ENCODE results near the gene NAA15.
A peak's percentile ranks its signal among the peaks of the same experiment; 100 is the strongest.
"Not testable (repeated sequence)": the region's sequence is repeated elsewhere in the genome, so short reads cannot be mapped to it uniquely, and the experiment has no call there.

The NAA15 gene

GRCh38 chr4:139301113-139301820 lies at the start of gene NAA15:
Gene NAA15, plus strand, starts transcription at chr4:139301505. Its CDS starts 273 bp downstream, at chr4:139301778.
- DNase-seq, result peak; percentile 90

GRCh38 chr4:139253046-139253445 lies 48.3 kb upstream of the NAA15 start:
- no peak for DNase-seq

- no peak for DNase-seq
Observed at GRCh38 chr4:139253713-139254112, 47.6 kb upstream of the NAA15 start.

GRCh38 chr4:139255581-139255980 lies 45.7 kb upstream of the NAA15 start:
- not testable (repeated sequence) for DNase-seq

DNA sequence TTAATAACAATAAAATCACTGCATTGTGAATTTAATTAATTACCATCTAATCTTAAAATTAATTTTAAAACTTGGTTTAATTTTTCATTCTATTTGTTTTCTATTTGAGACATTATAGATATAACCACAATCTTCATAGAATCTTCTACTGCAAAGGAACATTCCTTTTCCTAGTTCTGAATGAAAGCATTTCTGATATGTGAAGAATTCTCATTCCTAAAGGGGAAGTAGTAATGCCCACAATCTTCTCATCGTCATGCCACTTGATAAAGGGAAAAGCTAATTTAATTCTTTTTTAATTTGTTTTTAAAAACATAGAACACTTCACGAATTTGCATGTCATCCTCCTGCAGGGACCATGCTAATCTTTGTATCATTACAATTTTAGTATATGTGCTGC lies 45.0 kb upstream of the NAA15 start:
- no peak for DNase-seq

DNA sequence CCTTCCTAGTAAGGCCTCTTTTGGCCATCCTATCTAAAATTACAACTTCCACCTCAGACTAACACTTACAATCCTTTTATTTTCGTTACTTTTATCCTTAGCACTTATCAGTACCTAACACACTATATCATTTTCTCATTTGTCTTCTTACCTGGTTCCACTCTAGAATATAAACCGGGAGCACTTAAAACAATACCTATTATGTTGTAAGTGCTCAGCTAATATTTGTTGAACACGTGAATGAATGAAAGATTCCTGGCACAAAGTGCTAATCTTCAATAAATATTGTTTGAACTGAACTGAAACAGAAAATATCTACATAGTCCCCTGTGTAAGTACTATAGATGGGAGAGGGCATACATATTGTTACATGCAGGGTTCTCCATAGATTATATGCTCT lies 35.7 kb upstream of the NAA15 start:
- DNase-seq, result no peak

DNA sequence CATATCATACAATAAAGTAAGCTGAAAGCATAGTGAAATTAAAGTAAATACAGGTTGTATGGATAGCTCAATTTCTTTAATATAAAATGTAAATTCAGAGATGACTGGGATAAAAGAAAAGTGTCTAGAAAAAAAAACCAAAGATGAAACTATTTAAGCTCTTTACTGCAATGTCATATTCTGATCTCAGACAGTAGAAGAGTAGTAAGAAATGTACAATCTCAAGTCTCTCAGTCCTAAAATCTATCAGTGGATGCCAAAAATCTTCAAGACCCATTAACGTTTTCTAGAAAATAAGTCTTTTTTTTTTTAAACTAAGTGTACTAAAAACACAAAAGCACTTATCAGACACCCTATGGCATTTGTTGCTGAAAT lies 35.1 kb upstream of the NAA15 start:
- DNase-seq, result no peak

DNA sequence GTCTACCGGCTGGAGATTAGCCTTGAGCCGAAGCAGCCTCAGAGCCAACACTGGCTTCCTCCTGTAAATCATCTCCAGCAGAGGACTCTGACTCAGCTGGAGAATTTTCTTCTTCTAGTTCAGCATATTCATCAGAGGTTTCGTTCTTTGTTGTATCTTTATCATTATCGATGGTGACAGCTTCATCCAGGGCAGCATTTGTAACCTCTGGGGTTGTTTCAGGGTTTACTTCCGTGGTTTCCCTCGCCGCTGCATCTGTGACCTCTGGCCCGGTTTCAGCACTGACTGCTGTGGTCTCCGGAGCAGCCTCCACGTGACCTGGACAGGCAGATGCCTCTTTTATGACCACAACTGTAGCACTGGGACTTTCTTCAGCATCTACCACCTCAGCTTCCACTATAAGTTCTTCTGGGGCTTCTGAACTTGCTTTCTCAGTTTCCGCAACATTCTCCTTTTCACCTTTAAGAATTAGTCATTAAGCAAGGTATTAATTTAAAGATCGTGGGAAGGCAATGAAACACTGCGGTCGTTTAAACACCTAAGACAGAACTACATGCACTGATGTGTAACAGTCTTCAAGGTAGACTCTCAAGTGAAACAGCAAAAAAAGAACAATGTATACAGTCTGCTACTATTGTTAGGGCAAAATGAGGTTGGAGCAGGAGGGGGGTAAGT lies 34.6 kb upstream of the NAA15 start:
- no peak for DNase-seq

- no peak for DNase-seq
Observed at GRCh38 chr4:139267301-139267700, 34.0 kb upstream of the NAA15 start.

- no peak for DNase-seq
Observed at GRCh38 chr4:139273835-139274234, 27.5 kb upstream of the NAA15 start.

DNA sequence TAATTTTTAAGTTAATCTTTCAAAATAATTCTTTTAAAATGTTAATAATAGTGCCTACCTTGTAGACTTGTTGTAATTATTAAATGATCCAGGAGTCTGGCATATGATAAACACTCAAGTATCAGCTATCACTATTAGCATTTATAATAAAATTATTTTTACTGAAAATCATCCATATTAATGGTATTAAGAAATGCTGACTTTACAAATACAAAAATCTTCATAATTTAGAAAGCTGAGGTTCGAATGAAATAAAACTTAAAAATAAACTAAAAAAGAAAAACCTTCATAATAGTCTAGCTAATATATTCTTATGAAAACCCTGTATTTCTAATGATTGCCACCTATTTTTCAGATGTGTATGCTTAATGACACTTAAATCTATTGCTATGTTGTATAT lies 26.5 kb upstream of the NAA15 start:
- no peak for DNase-seq

- no peak for DNase-seq
Observed at GRCh38 chr4:139275281-139275735, 26.0 kb upstream of the NAA15 start.

DNA sequence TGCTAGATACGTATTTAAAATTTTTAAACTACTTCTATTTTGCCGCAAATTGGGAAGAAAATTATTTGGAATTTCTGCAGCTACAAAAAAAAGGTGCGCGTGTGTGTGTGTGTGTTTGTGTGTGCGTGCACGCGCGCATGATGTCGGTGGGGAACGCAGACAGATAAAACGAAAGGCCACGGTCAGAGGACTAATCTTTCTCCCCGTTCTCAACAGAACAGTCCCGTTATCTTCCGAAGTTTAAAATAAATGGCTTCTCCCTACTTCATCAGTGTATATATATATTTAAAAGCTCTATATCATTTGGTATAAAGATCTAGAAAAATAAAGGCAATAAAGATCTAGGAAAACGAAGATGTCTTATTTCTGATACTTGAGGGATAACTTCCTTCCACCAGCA lies 22.8 kb upstream of the NAA15 start:
- DNase-seq, result no peak

- no peak for DNase-seq
Observed at GRCh38 chr4:139278912-139279759, 22.2 kb upstream of the NAA15 start.

- no peak for DNase-seq
Observed at GRCh38 chr4:139279760-139280620, 21.3 kb upstream of the NAA15 start, which contains the start of gene MGARP. Gene MGARP, minus strand, starts transcription at chr4:139280225. Its CDS starts 67 bp downstream, at chr4:139280158.

DNA sequence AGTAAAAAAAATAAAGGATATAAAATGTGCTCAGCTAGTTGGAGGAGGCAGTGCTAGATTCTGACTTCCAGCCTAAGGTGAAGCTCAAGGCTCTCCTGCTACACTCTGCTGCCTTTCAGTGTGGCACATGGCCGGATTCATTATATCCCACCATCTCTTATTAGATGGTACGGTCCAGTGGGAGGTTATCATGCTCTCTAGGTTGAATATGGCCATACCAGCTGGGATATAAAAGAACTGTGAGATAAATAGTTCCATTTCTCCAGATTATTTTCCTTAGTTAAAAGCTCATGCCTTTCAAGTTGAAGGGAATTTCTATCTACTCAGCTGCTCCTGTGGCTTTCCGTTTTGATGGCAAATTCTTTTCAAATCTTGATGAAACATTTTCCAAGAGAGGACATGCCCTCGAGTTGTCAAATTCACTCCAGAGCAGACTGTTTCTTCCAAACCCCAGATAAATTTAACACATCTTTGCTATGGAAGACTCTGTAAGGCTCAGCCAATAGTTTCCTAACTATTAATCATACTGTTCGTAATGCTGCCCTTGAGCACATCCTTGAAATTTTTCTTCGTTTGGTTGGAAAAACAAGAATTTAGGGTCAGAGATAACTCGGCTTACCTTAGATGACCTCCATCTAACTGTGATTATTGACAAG lies 19.1 kb upstream of the NAA15 start:
- no peak for DNase-seq

DNA sequence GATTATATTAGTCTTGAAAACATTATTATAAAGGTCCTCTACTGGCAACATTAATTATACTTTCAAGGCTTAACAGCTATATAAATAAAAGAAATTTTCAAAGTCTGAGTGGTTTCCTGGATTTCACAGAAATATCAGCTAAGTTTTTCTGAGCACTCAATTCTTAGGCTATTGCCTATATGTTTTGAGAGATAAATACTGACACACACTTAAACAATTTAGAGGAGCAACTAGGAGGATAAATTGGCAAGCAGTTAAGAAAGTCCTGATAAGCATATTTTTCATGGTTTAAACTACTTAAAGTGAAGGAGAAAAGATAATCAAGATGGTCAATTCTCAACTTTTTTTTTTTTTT lies 18.6 kb upstream of the NAA15 start:
- no peak for DNase-seq

DNA sequence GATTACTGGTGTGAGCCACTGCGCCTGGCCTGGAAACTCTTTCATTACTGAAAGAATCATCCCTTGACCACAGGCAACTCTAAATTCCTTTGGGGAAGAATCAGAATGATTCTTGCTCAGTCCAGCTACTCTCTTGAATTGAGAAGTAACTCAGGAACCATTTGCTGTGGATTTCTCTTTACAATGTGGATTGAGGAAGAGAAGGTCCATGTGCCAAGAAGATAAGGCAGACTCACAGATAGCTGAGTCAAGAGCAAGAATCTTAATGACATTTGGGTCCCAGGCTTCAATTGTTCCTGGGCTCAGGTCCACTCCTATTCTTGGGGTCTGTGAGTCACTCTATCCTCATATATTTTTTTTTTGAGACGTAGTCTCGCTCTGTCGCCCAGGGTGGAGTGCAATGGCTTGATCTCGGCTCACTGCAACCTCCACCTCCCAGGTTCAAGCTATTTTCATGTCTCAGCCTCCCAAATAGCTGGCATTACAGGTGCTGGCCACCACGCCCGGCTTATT lies 15.1 kb upstream of the NAA15 start:
- DNase-seq, result no peak

DNA sequence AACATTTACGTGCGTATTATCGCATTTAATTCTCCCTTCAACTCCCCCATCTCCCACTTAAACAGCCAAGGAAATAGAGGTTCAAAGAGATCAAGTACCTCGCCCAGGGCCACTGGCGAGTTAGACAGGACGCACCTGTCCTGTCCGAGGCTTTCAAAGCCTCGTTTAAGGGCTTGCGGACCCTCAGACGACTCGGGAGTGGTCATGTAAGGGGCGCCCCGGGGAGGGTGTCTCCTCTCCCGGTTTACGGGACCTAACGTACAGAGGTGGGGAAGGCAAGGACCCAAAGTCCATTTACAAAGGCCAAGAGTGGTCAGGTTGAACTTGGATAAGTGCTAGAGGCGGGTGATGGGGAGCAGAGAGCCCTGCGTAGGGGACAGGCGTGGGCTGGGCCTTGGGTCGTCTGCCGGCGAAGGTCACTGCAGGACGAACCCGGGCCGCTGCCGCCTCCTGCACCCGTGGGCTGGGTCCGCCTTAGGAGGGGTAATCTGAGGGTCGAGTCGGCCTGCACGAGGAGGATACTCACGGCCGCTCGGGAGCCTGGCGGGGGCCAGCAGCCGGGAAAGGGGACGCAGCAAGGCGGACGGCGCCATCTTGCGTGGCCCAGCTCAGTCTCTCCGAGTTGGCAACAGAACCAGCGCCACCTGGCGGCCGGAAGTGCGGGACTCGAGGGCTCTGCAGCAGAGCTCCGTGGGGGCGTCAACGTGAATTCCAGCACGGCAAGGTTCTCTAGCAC lies 5.9 kb upstream of the NAA15 start:
- peak; percentile 83 for DNase-seq

DNA sequence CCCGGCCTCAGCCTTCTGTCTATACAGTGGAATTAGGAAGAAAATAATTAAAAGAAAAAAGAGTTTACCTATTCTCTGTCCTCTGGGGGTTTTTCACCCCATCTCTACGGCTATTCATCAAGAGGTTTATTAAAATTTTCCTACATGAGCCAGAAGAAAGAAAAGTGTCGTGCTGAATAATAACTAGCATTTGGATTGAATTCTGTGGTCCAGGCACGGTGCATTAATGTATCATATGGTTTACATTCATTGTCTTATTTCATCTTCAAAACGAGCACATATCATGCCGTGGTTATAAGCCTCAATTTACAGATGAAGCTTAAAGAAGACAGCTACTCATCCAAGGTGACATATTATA lies 5.4 kb upstream of the NAA15 start:
- DNase-seq, result no peak

GRCh38 chr4:139297001-139297410 lies 4.3 kb upstream of the NAA15 start:
- DNase-seq, result no peak

Data from NCI-H2171 treated with DMSO at 0.1 percent for 48 hours (cell line).